ENCODE results near the gene DNPH1.

GRCh38 chr6:43196337-43196736 lies 32.9 kb downstream of the DNPH1 start:
- TF ChIP-seq POLR2A (IDR thresholded peaks at IDR 0.05) (no peak), POLR2AphosphoS5 (IDR thresholded peaks at IDR 0.05) (no peak)

Data from transverse colon (tissue), 3 donors.